ENCODE measurements around the gene TMEM201.
"Not testable (repeated sequence)": the region's sequence is repeated elsewhere in the genome, so short reads cannot be mapped to it uniquely, and the experiment has no call there.

TMEM201 gene

GRCh38 chr1:9621032-9621431 is 32.3 kb downstream of the TMEM201 start:
- Histone ChIP-seq H3K27ac (ENCODE audit: extremely low read depth, low read depth, low read length) (no peak overlapping the region), H3K9me3 (ENCODE audit: control insufficient read depth, insufficient read depth, low read depth, low read length) (no peaks in the 10 kb centered on the region), H3K36me3 (ENCODE audit: control insufficient read depth in 2 of 2, insufficient read depth in 1 of 2, low read length in 2 of 2) (no peaks in the 10 kb centered on the region), H3K4me1 (ENCODE audit: control insufficient read depth, insufficient read depth, low read length) (no peaks in the 10 kb centered on the region), H3K4me3 (ENCODE audit: low read depth, low read length) (no peak overlapping the region)
- ChIA-PET CTCF (no interaction called here), POLR2A (interaction anchor here (1.0 kb wide), 1 partner anchor 25 kb away, joined by 5 read pairs; no protein-coding TSS in a partner anchor)
- TF ChIP-seq ZFP3 (tag by site-specific recombination; IDR thresholded peaks at IDR 0.05; ENCODE audit: low read depth), result no peak
- no peak for TF ChIP-seq ZNF785 (tag by site-specific recombination; IDR thresholded peaks at IDR 0.05)
- TF ChIP-seq EGR2 (tag by site-specific recombination; IDR thresholded peaks at IDR 0.05; ENCODE audit: low read depth), result no peak
- no peak for TF ChIP-seq PATZ1 (tag by site-specific recombination; IDR thresholded peaks at IDR 0.05)
- no peak for TF ChIP-seq ZNF2 (tag by site-specific recombination; IDR thresholded peaks at IDR 0.05)
- no peak for TF ChIP-seq ZNF26 (tag by site-specific recombination; IDR thresholded peaks at IDR 0.05)
- no peak for TF ChIP-seq WT1 (tag by site-specific recombination; IDR thresholded peaks at IDR 0.05)
- TF ChIP-seq ZNF610 (tag by site-specific recombination; IDR thresholded peaks at IDR 0.05; ENCODE audit: borderline replicate concordance), result no peak
- no peak for TF ChIP-seq ZNF501 (tag by site-specific recombination; IDR thresholded peaks at IDR 0.05)
- TF ChIP-seq ZSCAN16 (tag by site-specific recombination; IDR thresholded peaks at IDR 0.05), result no peak
- no peak for TF ChIP-seq MYNN (tag by site-specific recombination; IDR thresholded peaks at IDR 0.05; ENCODE audit: borderline replicate concordance)
- TF ChIP-seq ZNF184 (tag by site-specific recombination; IDR thresholded peaks at IDR 0.05), result no peak

GRCh38 chr1:9624081-9624480 is 35.4 kb downstream of the TMEM201 start:
- H3K4me1 ChIP-seq (ENCODE audit: control insufficient read depth, insufficient read depth, low read length), result no peaks in the 10 kb centered on the region
- ChIA-PET POLR2A (no interaction called here), CTCF (no interaction called here)
- H3K27ac ChIP-seq (ENCODE audit: extremely low read depth, low read depth, low read length), result no peak overlapping the region
- no peak overlapping the region for H3K4me3 ChIP-seq (ENCODE audit: low read depth, low read length)
- no peaks in the 10 kb centered on the region for H3K9me3 ChIP-seq (ENCODE audit: control insufficient read depth, insufficient read depth, low read depth, low read length)
- no peaks in the 10 kb centered on the region for H3K36me3 ChIP-seq (ENCODE audit: control insufficient read depth in 2 of 2, insufficient read depth in 1 of 2, low read length in 2 of 2)
- TF ChIP-seq ZNF416 (tag by site-specific recombination; IDR thresholded peaks at IDR 0.05) (no peak), ZNF366 (tag by site-specific recombination; conservative IDR thresholded peaks at IDR 0.05) (peak; percentile 88)

GRCh38 chr1:9625030-9625429 is 36.3 kb downstream of the TMEM201 start:
- POLR2A ChIA-PET, result not testable (repeated sequence)

GRCh38 chr1:9626201-9626608 is 37.5 kb downstream of the TMEM201 start:
- no peak for TF ChIP-seq YY1 (tag by site-specific recombination; IDR thresholded peaks at IDR 0.05)
- peak; percentile 67 for TF ChIP-seq PRDM1 (tag by site-specific recombination; IDR thresholded peaks at IDR 0.05)
- ChIA-PET POLR2A (no interaction called here), CTCF (interaction anchor here (0.5 to 3.4 kb wide), 43 partner anchors 10 to 948 kb away, joined by 3 to 24 read pairs (median 4); partner anchors contain the start of gene PIK3CD)
- no peaks in the 10 kb centered on the region for H3K4me1 ChIP-seq (ENCODE audit: control insufficient read depth, insufficient read depth, low read length)
- H3K36me3 ChIP-seq (ENCODE audit: control insufficient read depth in 2 of 2, insufficient read depth in 1 of 2, low read length in 2 of 2), result no peaks in the 10 kb centered on the region
- H3K27ac ChIP-seq (ENCODE audit: extremely low read depth, low read depth, low read length), result no peak overlapping the region
- no peaks in the 10 kb centered on the region for H3K9me3 ChIP-seq (ENCODE audit: control insufficient read depth, insufficient read depth, low read depth, low read length)
- H3K4me3 ChIP-seq (ENCODE audit: low read depth, low read length), result no peak overlapping the region

More at GRCh38 chr1:9625030-9625429, 36.3 kb downstream of the TMEM201 start:
- not testable (repeated sequence) for H3K4me1 ChIP-seq (ENCODE audit: control insufficient read depth, insufficient read depth, low read length); H3K4me3 ChIP-seq (ENCODE audit: low read depth, low read length); H3K9me3 ChIP-seq (ENCODE audit: control insufficient read depth, insufficient read depth, low read depth, low read length); H3K36me3 ChIP-seq (ENCODE audit: control insufficient read depth in 2 of 2, insufficient read depth in 1 of 2, low read length in 2 of 2); H3K27ac ChIP-seq (ENCODE audit: extremely low read depth, low read depth, low read length)
- CTCF ChIA-PET, result interaction anchor here (0.6 kb wide), 2 partner anchors 178 to 539 kb away, joined by 3 to 6 read pairs; no protein-coding TSS in a partner anchor
